NCI-H345 treated with DMSO at 0.1 percent for 48 hours (cell line): Measurements from ENCODE around the gene C1orf87.
A peak's percentile ranks its signal among the peaks of the same experiment; 100 is the strongest.

Source experiments
- DNase-seq: peaks from one replicate; lab custom pipeline; 2025; ENCODE audit not compliant: unreplicated experiment; lab: John Stamatoyannopoulos, UW

Gene C1orf87

DNA sequence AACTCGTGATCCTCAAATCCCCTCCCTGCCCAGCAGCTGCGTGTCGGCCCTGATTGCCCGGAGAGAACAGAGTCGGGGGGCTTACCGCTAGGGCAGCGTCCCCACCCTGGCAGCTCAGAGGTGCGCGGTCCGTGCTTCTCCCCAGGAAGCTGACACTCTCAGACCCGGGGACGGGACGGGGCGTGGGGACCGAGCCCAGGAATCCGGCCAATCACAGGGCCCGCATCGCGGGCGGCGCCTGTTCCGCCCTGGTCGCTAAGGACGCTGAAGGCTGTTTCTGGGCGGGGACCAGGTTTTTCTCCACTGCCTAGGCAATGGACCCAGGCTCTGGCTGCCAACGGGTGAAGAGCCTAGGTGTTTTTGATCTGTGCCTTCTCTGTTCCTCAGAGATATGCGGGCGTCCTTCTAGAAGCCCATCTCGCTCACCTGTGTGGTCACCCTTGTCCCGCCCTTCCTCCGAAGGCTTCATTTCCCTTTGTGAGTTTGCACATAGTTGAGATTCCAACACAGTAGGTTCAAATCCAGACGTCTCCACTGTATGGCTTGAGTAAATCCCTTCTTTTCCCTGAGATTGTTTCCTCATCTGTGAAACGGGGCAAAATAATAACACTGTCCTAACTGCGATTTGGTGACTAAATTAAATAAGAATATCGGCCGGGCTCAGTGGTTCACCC lies at the start of gene C1orf87:
Gene C1orf87, minus strand, starts transcription at position 166 of the 674 bp plus-strand sequence. CDS start 1,127 bp downstream, outside the sequence.
- DNase-seq, result no peak

DNA sequence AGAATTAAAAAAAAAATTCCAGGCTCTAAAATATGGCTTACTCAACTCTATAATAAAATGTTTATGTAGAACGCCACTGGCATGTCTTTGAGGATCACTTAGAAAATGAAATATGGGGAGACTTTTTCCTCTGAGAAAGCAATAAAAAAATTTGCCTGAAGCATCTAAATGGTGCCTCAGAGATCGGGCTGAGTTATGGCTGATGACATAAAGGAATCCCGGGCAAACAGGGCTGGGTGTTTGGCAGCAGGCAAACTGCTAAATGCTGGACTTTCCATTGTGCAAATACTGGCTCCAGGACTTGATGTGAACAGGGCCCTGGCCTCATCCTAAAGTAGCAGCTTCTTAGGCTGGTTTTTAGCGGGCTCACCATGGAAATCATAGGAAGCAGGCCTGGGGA lies 44.5 kb upstream of the C1orf87 start:
- DNase-seq, result no peak

DNA sequence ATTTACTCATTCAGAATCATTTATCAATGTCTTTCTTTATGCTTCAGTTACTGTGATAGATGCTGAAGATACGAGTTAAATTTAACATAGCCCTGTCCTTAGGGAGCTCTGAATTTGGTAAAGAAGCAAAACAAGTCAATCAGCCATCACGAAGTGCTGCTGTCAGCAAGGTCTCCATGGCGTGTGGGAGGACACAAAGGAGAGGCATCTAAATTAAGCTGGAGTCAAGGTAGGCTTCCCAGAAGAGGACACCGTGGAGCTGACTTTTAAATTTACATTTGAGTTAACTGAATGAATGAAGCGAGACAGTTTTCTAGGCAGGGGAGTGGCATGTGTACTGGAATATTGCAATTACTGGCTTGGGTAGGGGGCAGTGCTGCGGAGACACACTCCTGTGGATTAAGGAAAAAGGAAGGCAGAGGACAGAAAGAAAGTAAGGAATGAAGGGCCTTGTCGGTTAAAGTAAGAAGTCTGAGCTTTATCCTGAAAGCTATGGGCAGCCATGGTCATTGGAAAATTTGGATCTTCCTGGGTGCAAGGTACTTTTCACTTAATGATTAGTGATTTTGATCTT lies 41.3 kb upstream of the C1orf87 start:
- no peak for DNase-seq

GRCh38 chr1:60113596-60113995 lies 40.0 kb upstream of the C1orf87 start:
- DNase-seq, result no peak

- DNase-seq, result no peak
These were observed 39.5 kb upstream of the C1orf87 start for GRCh38 chr1:60113028-60113427.

DNA sequence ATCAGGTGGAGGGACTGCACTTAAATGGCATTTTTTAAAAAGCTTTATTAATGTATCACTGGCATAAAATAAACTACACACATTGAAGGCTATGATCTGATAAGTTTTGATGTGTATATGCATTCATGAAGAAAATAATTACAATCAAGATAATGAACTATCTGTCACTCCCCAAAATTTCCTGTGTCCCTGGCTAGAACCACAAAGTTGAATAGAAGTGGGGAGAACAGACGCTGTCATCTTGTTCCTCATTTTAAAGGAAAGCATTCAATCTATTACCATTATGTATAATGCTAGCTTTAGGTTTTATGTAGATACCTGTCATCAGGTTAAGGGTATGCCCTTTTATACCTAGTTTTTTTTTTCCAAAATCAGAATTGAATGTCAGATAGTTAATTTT lies 38.1 kb upstream of the C1orf87 start:
- DNase-seq, result no peak

GRCh38 chr1:60111118-60111517 lies 37.5 kb upstream of the C1orf87 start:
- no peak for DNase-seq

DNA sequence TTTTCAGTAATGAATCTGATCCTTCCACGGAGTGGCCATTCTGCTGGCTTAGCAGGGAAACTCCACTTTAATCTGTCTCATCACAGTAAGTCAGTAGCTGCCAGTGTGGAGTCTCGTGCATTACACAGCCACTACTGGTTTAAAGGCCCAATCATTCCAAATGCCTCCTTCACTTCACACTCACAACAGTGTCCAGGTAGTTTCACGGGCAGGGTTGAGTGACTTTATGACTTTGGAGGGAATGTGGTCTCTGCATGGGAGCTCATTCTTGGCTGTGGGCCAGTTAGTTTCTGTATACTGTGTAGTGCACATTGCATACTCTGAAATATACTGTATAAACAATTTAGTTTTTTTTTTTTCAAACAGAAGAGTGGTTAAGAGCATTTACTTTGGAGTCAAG lies 34.6 kb upstream of the C1orf87 start:
- DNase-seq, result peak; percentile 24

- no peak for DNase-seq
These were observed 29.6 kb upstream of the C1orf87 start for GRCh38 chr1:60103186-60103585.

DNA sequence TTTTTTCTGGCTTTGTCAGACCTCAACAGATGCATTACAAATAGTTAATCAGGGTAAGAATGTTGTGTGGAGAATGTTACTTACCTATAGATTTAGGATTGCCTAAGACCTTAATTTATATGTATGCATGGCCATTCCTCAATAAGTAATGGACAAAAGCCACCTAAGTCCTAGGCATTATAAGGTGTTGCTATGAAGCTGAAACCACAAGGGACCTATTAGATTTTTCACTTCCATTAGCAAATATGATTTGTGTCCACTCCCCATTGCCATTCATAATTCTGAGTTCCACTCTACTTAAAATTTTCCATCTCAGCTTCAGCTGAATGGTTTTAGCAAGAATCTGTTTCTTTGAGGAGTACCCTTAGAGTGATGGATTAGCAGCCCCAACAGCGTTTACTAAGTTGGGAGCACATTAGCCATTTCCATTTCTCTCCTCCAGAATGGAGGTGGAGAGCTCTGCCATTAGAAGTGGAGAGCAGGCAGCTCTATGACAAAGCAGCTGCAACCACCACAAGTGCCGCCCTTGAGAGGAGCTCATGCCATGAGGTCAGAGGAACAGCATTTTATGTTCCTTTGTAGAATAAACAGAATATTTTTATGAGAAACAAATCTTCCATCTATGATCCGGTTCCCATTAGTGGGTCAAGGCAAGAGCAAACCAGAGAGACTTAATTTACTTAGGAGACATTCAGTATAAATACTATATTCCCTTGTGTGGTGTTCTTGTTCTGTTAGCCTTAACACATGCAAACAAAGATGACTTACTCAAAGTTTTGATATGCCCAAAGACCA lies 28.9 kb upstream of the C1orf87 start:
- no peak for DNase-seq

DNA sequence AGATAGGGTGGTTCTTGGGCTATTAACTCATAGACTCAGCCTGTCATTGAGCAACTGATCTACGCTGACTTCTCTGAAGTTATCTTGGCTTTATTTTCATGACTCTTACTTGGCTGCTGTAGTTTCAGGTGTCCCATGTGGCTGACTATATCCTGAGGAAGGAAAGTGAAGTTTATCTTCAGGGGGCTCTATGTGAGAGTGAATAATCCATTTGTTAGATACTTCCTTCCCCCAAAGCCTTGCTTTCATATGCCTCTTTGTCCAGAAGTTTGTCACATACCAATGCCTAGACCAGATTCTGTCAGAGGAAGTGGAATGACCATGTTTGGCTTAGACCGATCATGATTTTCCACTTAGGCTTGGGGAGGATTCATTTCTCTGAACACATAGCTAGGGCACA lies 27.9 kb upstream of the C1orf87 start:
- no peak for DNase-seq

- no peak for DNase-seq
These were observed 17.7 kb upstream of the C1orf87 start for GRCh38 chr1:60091195-60091715.

- no peak for DNase-seq
These were observed 17.1 kb upstream of the C1orf87 start for GRCh38 chr1:60090655-60091054.

DNA sequence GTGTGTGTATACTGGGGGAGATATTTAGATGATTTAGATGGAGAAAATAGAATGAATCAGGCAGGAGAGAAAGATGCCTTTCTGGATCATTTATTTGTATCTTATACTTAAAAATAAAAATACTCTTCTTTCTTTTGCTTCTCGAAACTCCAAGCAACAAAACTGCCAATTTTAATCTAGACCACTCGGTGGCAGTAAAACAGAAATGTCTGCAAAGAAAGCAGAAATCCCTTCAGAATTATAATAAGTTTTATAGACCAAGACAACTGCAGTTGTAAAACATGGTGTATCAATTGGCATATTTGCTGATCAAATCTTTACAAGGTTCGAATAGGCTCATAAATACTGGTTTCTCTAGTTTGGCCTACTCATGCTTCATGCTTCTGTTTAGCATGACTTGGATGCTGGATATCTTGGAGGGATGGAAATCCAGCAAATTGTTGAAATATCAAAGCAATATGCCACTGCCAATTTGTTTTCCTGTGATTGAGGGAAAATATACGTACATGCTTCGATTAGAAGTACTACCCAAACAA lies 15.1 kb upstream of the C1orf87 start:
- no peak for DNase-seq

DNA sequence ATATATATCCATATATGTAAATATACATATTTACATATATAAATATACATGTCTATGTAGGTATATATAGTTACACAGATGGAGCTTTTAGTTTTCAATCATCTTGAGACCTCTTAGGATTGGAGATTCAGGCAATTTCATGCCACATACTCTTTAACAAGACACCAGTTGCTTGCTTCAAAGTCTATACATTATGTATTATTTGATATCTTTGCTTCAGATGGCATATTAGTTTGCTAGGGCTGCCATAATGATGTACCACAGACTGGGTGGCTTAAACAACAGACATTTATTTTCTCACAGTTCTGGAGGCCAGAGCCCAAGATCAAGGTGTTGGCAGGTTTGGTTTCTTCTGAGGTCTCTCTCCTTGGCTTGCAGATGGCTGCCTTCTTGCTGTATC lies 14.1 kb upstream of the C1orf87 start:
- no peak for DNase-seq

DNA sequence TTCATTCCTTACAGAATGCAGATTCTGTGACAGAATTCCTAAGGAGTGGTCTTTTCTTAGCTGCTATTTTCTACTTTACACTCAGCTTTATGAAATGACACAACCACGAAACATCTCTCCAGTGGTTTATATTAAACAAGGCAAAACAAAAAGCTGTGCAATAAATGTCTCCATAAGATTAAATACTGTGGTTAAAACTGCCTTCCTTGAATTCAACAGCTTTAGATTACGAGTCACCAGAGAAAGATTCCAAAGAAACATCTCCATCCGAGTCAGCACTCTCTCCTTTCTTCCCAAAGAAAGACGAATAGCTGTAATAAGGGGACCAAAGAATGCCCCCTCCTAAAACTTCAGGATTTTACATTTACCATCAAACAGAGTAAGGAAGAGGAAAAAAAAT lies 4.6 kb upstream of the C1orf87 start:
- DNase-seq, result no peak

GRCh38 chr1:60071296-60071695 lies 2.3 kb downstream of the C1orf87 start:
- no peak for DNase-seq

DNA sequence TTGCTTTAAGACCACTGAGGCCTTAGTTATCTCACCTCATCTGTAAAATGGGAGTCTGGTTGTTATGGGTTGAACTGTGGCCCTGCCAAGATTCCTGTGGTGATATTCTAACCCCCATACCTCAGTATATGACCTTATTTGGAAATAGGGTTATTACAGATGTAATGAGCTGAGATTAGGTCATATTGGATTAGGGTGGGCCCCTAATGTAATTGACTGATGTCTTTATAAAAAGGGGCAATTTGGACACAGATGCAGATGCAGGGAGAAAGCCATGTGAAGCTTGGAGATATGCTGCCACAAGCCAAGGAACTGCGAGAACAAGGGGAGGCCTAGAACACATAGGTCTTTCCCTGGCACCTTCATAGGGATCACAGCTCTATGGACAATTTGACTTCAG lies 3.9 kb downstream of the C1orf87 start:
- DNase-seq, result no peak

DNA sequence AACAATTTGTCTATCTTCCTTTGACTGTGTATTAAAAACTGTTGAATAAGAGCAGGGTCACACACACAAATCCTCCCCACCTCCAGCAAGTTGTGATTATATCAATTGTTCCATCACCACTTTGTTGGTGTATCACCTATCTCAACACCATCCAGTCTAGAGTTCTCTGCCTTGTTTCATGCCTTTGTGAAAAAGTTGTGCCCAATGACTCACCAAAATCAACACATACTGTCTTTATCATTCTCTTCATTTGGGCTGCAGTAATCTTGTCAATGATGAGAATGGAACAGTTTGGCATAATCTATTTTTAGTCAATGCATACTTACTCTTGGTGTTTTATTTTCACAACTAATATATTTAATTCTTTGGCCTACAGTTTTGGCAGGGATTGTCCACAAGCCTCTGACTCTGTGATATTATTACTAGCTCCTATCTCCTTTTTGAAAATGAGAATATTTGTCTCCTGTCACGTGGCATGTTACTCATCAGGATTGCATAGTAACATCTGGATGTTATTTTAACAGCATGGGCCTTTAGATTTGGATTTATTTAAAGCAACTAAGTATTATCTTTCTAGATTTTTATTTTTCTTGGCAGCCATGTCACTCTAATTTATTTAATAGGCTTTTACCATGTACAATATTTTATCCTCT lies 5.1 kb downstream of the C1orf87 start:
- DNase-seq, result no peak

DNA sequence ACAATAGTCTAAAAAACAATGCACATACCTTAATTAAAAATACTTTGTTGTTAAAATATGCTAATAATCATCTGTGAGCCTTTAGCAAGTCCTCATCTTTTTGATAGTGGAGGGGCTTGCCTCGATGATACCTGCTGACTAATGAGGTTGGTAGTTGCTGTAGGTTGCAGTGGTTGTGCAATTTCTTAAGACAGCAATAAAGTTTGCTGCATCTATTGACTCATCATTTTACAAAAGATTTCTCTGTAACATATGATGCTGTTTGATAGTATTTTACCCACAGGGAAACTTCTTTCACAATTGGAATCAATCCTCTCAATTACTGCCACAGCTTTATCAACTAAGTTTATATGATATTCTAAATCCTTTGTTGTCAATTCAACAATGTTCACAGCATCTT lies 7.6 kb downstream of the C1orf87 start:
- DNase-seq, result no peak

GRCh38 chr1:60065199-60065598 lies 8.4 kb downstream of the C1orf87 start:
- no peak for DNase-seq
